ENCODE results near the gene TTYH3. TPM values are rescaled to one million over a fixed set of nuclear protein-coding genes. Genes with fewer than 3 reads are reported as not detected.

The TTYH3 gene
- total and polyA plus RNA-seq, 2 of the 8 experiments (the other 6 are each of a cell fraction or from before 2014, with no cell fraction given), result 66.2 to 169 TPM

DNA sequence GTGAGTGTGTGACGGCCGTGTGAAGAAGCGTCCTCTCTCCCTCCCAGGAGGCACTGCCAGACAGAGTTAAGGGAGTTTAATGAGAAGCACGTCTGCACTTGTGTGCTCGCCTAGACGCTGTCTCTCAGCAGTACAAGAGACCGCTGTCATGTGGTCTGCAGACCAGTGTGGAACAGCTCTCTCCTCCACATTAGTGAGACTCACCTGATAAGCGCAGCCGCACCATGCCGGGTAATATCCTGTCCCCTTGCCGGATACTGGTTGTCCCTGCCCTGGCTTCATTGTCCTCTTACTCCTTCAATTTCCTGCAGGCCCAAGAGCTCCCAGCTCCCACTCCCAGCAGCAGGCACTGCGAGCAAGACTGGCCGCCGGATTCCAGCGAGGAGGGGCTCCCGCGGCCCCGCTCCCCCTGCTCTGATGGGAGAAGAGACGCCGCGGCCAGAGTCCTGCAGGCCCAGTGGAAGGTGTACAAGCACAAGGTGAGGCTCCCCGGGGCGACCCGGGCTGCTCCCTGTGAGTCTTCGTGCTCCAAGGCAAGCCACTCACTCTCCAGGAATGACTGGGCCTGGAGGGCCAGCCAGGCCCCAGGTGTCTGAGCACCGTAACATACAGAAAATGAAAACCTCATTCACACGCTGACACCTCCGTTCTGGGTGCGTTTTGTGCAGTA is 33.5 kb upstream of the TTYH3 start (continued):
- no peak for TF ChIP-seq RAD21 (IDR thresholded peaks at IDR 0.05 in 1 of 2, conservative IDR thresholded peaks at IDR 0.05 in 1 of 2; ENCODE audit: low read depth in 2 of 2, low read length in 2 of 2)
- no peak for TF ChIP-seq CTBP2 (IDR thresholded peaks at IDR 0.05; ENCODE audit: borderline replicate concordance, insufficient read depth, insufficient read length, low read length)
- no peak for TF ChIP-seq TCF12 (IDR thresholded peaks at IDR 0.05; ENCODE audit: low read depth, low read length)
- TF ChIP-seq SP2 (IDR thresholded peaks at IDR 0.05; ENCODE audit: low read length), result no peak
- no peak for TF ChIP-seq CHD2 (IDR thresholded peaks at IDR 0.05; ENCODE audit: low read length)
- no peak for TF ChIP-seq POU5F1 (IDR thresholded peaks at IDR 0.05; ENCODE audit: low read depth, low read length)
- TF ChIP-seq JUN (IDR thresholded peaks at IDR 0.05; ENCODE audit: low read depth, low read length), result no peak
- no peak for TF ChIP-seq SP4 (IDR thresholded peaks at IDR 0.05; ENCODE audit: low read length)

Measured in H1 (cell line).